Left lung (tissue), 10 donors: ENCODE results near the gene PPM1M. TPM values are rescaled to one million over a fixed set of nuclear protein-coding genes. Genes with fewer than 3 reads are reported as not detected.

ENCODE experiments used
- ATAC-seq: fragments of 200-7000 bp; cut with Tn5 transposase; one replicate; pipeline ENCODE4 v1.9.1; 2020; ENCODE audit warnings: moderate library complexity
- DNase-seq, 4 donors: peaks; one replicate each; pipeline ENCODE4 v3.0.0-alpha.2; 2013 to 2020
- H3K27ac ChIP-seq, 2 donors: fragments of 200-600 bp; sonication (generic) in 1 of 2; one replicate each; pipeline versions ENCODE4 v1.5.0 to v1.8.0; 2020 to 2021
- H3K27me3 ChIP-seq, 2 donors: fragments of 200-600 bp; sonication (generic) in 1 of 2; one replicate each; pipeline versions ENCODE4 v1.5.0 to v1.8.0; 2020 to 2021
- H3K36me3 ChIP-seq, 2 donors: fragments of 200-600 bp; sonication (generic) in 1 of 2; one replicate each; pipeline versions ENCODE4 v1.5.0 to v1.8.0; 2020 to 2021
- H3K4me1 ChIP-seq, 2 donors: fragments of 200-600 bp; one replicate each; pipeline ENCODE4 v1.8.0; 2021
- H3K4me3 ChIP-seq, 2 donors: fragments of 200-600 bp; sonication (generic) in 1 of 2; one replicate each; pipeline versions ENCODE4 v1.5.0 to v1.8.0; 2020 to 2021; ENCODE audit warnings: mild to moderate bottlenecking in 1 of 2
- H3K9me3 ChIP-seq, 2 donors: fragments of 200-600 bp; sonication (generic) in 1 of 2; one replicate each; pipeline versions ENCODE4 v1.5.0 to v1.8.0; 2020 to 2021
- CTCF ChIP-seq, 2 donors: fragments of 200-600 bp; sonication (generic) in 1 of 2; IDR thresholded peaks; one replicate each; pipeline versions ENCODE4 v1.5.0 to v1.8.0; 2021; ENCODE audit warnings: antibody characterized with exemption in 2 of 2
- intact Hi-C, 2 donors: fragments of 100-400 bp; cut with DNase I; formaldehyde crosslinking; loops; one replicate each; pipeline versions ENCODE4 v1.11.2 to v1.14.2; 2022
- polyA plus RNA-seq, 6 donors: library from polyadenylated mRNA; unstranded; fragments of 120-200 nt; gene quantifications; one replicate each; pipeline ENCODE4 v1.2.1, GENCODE V29; 2013; ENCODE audit not compliant: insufficient read length in 6 of 6
- total RNA-seq, 2 donors: library from RNA; stranded (reverse); fragmentation: NEBNext Ultra II Directional; extraction: Animal tissue kit (Norgen Biotek cat#: 25700); gene quantifications; one replicate each; pipeline ENCODE4 v1.2.1, GENCODE V29; 2021
- donor health status: DM: no; HTN: yes; CAD: no.
- donor health status: DM: no; HTN: no; CAD: no.

The PPM1M gene
- total and polyA plus RNA-seq, 8 donors: 27.4 to 48.3 (median 31.4) TPM

GRCh38 chr3:52227766-52228165 is 17.8 kb upstream of the PPM1M start:
- intact Hi-C loops: loop anchor here in 1 of 2 donors (10.0 kb wide), 1 partner anchor 117 kb away; no protein-coding TSS in a partner anchor
- ATAC-seq: no peak
- H3K27me3 ChIP-seq: no peaks in the 10 kb centered on the region
- H3K4me3 ChIP-seq: no peak overlapping the region
- H3K9me3 ChIP-seq: no peaks in the 10 kb centered on the region
- no peak overlapping the region for H3K27ac ChIP-seq
- no peak for TF ChIP-seq CTCF (IDR thresholded peaks at IDR 0.05)
- DNase-seq: no peak
- H3K36me3 ChIP-seq: peaks cover 0 to 68% of the 10 kb centered on the region in 2 donors
- peaks cover 0 to 27% of the 10 kb centered on the region in 2 donors for H3K4me1 ChIP-seq

- no peak for TF ChIP-seq CTCF (IDR thresholded peaks at IDR 0.05)
- no peaks in the 10 kb centered on the region for H3K9me3 ChIP-seq
- intact Hi-C loops: loop anchor here in 1 of 2 donors (10.0 kb wide), 1 partner anchor 117 kb away; no protein-coding TSS in a partner anchor
- H3K27me3 ChIP-seq: no peaks in the 10 kb centered on the region
- H3K36me3 ChIP-seq: peaks cover 0 to 68% of the 10 kb centered on the region in 2 donors
- ATAC-seq (no peak), DNase-seq (no peak)
- H3K4me1 ChIP-seq: peaks cover 0 to 31% of the 10 kb centered on the region in 2 donors
- H3K27ac ChIP-seq: no peak overlapping the region
- no peak overlapping the region for H3K4me3 ChIP-seq
These were observed 17.3 kb upstream of the PPM1M start for GRCh38 chr3:52228266-52228665.

- DNase-seq: no peak
- Histone ChIP-seq H3K4me3 (no peak overlapping the region), H3K36me3 (peaks cover 0 to 70% of the 10 kb centered on the region in 2 donors), H3K9me3 (no peaks in the 10 kb centered on the region), H3K27me3 (no peaks in the 10 kb centered on the region), H3K4me1 (peaks cover 0 to 33% of the 10 kb centered on the region in 2 donors), H3K27ac (no peak overlapping the region)
- no peak for TF ChIP-seq CTCF (IDR thresholded peaks at IDR 0.05)
- ATAC-seq: no peak
- intact Hi-C loops: loop anchor here in 1 of 2 donors (10.0 kb wide), 1 partner anchor 116 kb away; no protein-coding TSS in a partner anchor
These were observed 16.7 kb upstream of the PPM1M start for GRCh38 chr3:52228751-52229291.

- Histone ChIP-seq H3K27me3 (no peaks in the 10 kb centered on the region), H3K4me3 (no peak overlapping the region), H3K36me3 (peaks cover 0 to 78% of the 10 kb centered on the region in 2 donors), H3K9me3 (no peaks in the 10 kb centered on the region), H3K27ac (no peak overlapping the region), H3K4me1 (peaks cover 0 to 41% of the 10 kb centered on the region in 2 donors)
- intact Hi-C loops: loop anchor here (5.0 to 10.0 kb wide), 3 partner anchors 113 to 215 kb away; partner anchors contain the start of gene SEMA3G (in 1 of the 2)
- TF ChIP-seq CTCF (IDR thresholded peaks at IDR 0.05): no peak
- no peak for ATAC-seq
- DNase-seq: no peak
These were observed 15.9 kb upstream of the PPM1M start for GRCh38 chr3:52229656-52230055.

GRCh38 chr3:52230461-52230860 is 15.1 kb upstream of the PPM1M start:
- DNase-seq (no peak), ATAC-seq (no peak)
- Histone ChIP-seq H3K27ac (no peak overlapping the region), H3K4me3 (no peak overlapping the region), H3K4me1 (peaks cover 0 to 44% of the 10 kb centered on the region in 2 donors), H3K9me3 (no peaks in the 10 kb centered on the region), H3K36me3 (peaks cover 0 to 85% of the 10 kb centered on the region in 2 donors), H3K27me3 (no peaks in the 10 kb centered on the region)
- no peak for TF ChIP-seq CTCF (IDR thresholded peaks at IDR 0.05)
- intact Hi-C loops: loop anchor here in 1 of 2 donors (5.0 to 10.0 kb wide), 2 partner anchors 112 to 214 kb away; partner anchors contain the start of gene SEMA3G
